ENCODE data around the gene BEST3. TPM values are rescaled to one million over a fixed set of nuclear protein-coding genes. Genes with fewer than 3 reads are reported as not detected.
"Not testable (repeated sequence)": the region's sequence is repeated elsewhere in the genome, so short reads cannot be mapped to it uniquely, and the experiment has no call there.

The BEST3 gene
- total RNA-seq, 1 donor from 2014 or later, result not detected

- Histone ChIP-seq H3K4me3 (no peak overlapping the region), H3K27me3 (no peaks in the 10 kb centered on the region), H3K4me1 (no peaks in the 10 kb centered on the region), H3K9me3 (no peaks in the 10 kb centered on the region), H3K36me3 (no peaks in the 10 kb centered on the region), H3K27ac (no peak overlapping the region)
- DNase-seq (no peak), ATAC-seq (no peak)
- no peak for TF ChIP-seq CTCF (IDR thresholded peaks at IDR 0.05)
- intact Hi-C loops (cut with DNase I), result no loop called here
Measured at GRCh38 chr12:69676257-69677012, 22.7 kb downstream of the BEST3 start.

DNA sequence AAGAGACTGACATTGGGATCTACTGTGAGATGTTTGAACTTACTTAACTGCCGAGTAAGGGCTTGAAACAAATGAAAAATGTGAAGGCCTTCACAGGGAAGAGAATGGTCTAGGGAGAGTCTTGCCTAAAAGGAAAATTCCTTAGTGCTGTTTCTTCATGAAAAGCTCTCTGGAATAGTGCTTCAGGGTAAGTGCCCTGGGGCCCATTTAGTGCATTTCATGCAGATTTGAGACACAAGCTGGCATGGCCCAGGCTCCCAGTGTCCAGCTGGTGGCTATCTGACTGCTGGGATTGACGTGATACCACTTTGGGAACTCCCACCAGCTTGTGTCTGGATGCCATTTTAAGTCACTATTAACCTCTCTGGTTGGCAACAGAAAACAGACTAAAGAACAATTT is 26.9 kb downstream of the BEST3 start:
- DNase-seq, result no peak
- TF ChIP-seq CTCF (IDR thresholded peaks at IDR 0.05), result no peak
- H3K4me1 ChIP-seq, result no peaks in the 10 kb centered on the region
- H3K27ac ChIP-seq, result no peak overlapping the region
- ATAC-seq, result no peak
- intact Hi-C loops (cut with DNase I), result no loop called here
- H3K27me3 ChIP-seq, result no peaks in the 10 kb centered on the region
- H3K36me3 ChIP-seq, result no peaks in the 10 kb centered on the region
- H3K4me3 ChIP-seq, result no peak overlapping the region
- H3K9me3 ChIP-seq, result no peaks in the 10 kb centered on the region

DNA sequence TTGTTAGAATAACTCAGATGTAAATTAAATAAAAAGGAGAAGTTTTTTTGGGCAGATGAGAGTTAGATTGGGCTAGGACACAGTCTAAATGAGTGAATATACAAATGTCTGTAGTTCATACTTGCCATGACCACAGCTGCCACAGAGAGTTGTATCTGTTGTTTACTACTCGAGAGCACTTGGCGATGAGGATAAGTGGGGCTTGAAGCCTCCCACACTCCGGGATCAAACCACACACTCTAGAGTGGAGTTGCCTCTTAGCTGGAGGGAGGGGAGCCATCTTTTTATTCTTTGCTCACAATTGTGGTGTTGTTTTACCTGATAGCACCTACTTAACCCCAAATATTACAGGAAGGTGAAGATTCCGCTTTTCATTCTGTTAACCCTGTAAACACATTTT is 27.5 kb downstream of the BEST3 start:
- Histone ChIP-seq H3K9me3 (no peaks in the 10 kb centered on the region), H3K27ac (no peak overlapping the region), H3K27me3 (no peaks in the 10 kb centered on the region), H3K36me3 (no peaks in the 10 kb centered on the region), H3K4me1 (no peaks in the 10 kb centered on the region), H3K4me3 (no peak overlapping the region)
- DNase-seq (no peak), ATAC-seq (peak; percentile 79)
- TF ChIP-seq CTCF (IDR thresholded peaks at IDR 0.05), result no peak
- intact Hi-C loops (cut with DNase I), result no loop called here

DNA sequence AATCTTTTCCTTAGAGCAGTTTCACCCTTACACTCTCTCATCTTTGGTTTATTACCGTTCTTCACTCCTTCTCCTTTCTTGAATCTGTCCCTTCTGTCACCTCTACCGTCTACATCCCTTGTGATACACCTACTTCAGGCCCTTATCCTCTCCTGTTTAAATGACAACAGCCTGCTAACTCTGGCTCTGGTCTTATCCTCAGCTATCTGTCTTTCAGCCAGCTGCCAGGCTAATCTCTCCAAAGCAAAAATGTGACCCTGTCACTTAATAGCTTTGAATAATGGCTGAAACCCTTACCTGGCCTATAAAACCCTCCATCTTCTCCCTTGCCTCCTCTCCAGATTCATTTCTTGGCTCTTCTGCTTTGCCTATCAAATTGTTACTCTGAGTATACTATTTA is 32.3 kb downstream of the BEST3 start:
- no peak for TF ChIP-seq CTCF (IDR thresholded peaks at IDR 0.05)
- no peaks in the 10 kb centered on the region for H3K27me3 ChIP-seq
- intact Hi-C loops (cut with DNase I), result no loop called here
- H3K4me3 ChIP-seq, result no peak overlapping the region
- H3K9me3 ChIP-seq, result no peaks in the 10 kb centered on the region
- no peak for DNase-seq
- H3K36me3 ChIP-seq, result no peaks in the 10 kb centered on the region
- H3K4me1 ChIP-seq, result no peaks in the 10 kb centered on the region
- no peak overlapping the region for H3K27ac ChIP-seq
- no peak for ATAC-seq

DNA sequence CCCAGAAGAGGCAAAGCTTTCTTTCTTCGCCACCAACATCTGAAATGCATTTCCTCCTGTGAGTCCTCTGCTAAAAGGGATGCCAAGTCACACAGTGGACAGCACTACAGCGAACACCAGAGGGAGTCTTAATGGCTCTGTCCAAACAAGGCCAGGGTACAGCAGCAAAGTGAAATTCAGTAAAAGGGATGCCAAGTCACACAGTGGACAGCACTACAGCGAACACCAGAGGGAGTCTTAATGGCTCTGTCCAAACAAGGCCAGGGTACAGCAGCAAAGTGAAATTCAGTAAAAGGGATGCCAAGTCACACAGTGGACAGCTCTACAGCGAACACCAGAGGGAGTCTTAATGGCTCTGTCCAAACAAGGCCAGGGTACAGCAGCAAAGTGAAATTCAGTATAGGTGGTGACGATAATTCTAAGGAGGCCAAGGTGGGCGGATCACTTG is 34.1 kb downstream of the BEST3 start:
- DNase-seq; intact Hi-C loops (cut with DNase I); H3K27ac ChIP-seq; H3K27me3 ChIP-seq; H3K36me3 ChIP-seq; H3K9me3 ChIP-seq; H3K4me3 ChIP-seq; H3K4me1 ChIP-seq: not testable (repeated sequence)
- TF ChIP-seq CTCF (IDR thresholded peaks at IDR 0.05), result peak; percentile 21
- ATAC-seq, result peak; percentile 28

All from upper lobe of right lung (tissue), 1 donor.